ENCODE data around the gene FHIT.

Gene FHIT

GRCh38 chr3:60765776-60766175 is 485.5 kb downstream of the FHIT start:
- no peak for DNase-seq
- no peak overlapping the region for H3K4me3 Mint-ChIP-seq
- no peaks in the 10 kb centered on the region for H3K27me3 Mint-ChIP-seq
- no peaks in the 10 kb centered on the region for H3K36me3 Mint-ChIP-seq (ENCODE audit: low read depth)
- no peaks in the 10 kb centered on the region for H3K4me1 Mint-ChIP-seq (ENCODE audit: low read depth)
- H3K9me3 Mint-ChIP-seq = no peaks in the 10 kb centered on the region
- H3K27ac Mint-ChIP-seq = no peak overlapping the region

- Mint-ChIP-seq H3K9me3 (no peaks in the 10 kb centered on the region), H3K4me1 (ENCODE audit: low read depth) (no peaks in the 10 kb centered on the region), H3K4me3 (no peak overlapping the region), H3K27me3 (no peaks in the 10 kb centered on the region), H3K27ac (no peak overlapping the region), H3K36me3 (ENCODE audit: low read depth) (no peaks in the 10 kb centered on the region)
- no peak for DNase-seq
These were observed 486.4 kb downstream of the FHIT start for GRCh38 chr3:60764870-60765269.

DNA sequence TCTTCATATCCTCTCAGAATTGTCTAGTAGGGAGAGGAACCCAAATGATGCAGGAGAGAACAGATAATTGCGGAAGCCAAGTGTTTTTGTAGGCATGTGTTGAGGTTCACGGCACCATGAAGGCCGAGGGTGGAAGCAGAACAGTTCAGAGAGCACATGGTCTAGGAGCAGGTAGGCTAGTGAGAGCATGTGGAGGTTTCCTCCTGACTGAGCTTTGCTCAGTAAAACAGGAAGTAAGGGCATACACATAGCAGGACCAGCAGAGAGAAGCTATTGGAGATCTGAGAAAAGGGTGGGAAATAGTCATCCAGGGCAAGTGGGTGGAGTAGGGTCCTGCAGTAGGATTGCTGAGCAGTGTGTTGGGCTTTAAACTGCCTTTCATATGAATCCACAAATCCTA is 491.1 kb downstream of the FHIT start:
- no peak for DNase-seq
- Mint-ChIP-seq H3K27ac (no peak overlapping the region), H3K9me3 (no peaks in the 10 kb centered on the region)

DNA sequence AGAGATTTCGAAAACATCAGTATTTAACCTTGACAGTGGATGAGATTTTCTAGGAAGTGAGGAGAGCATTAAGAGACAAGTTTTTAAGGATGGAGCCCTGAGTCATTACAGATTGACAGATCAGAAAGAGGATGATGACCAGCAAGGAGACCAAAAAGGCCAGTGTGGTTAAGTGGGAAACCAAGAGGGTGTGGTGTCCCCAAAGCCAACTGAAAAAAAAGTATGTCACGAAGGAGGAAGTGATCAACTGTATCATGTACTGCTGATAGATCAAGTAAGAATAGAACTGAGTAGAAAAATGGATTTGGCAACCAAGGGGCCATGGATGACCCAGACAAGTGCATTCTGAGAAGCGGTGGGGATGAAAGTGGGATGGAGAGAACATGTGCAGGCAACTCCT is 491.8 kb downstream of the FHIT start:
- no peaks in the 10 kb centered on the region for H3K27me3 Mint-ChIP-seq
- H3K9me3 Mint-ChIP-seq = no peaks in the 10 kb centered on the region
- H3K36me3 Mint-ChIP-seq (ENCODE audit: low read depth) = no peaks in the 10 kb centered on the region
- no peak for DNase-seq
- no peak overlapping the region for H3K27ac Mint-ChIP-seq
- no peaks in the 10 kb centered on the region for H3K4me1 Mint-ChIP-seq (ENCODE audit: low read depth)
- H3K4me3 Mint-ChIP-seq = no peak overlapping the region

More for the DNA sequence above, 491.1 kb downstream of the FHIT start:
- no peak overlapping the region for H3K4me3 Mint-ChIP-seq
- no peaks in the 10 kb centered on the region for H3K36me3 Mint-ChIP-seq (ENCODE audit: low read depth)
- no peaks in the 10 kb centered on the region for H3K4me1 Mint-ChIP-seq (ENCODE audit: low read depth)
- no peaks in the 10 kb centered on the region for H3K27me3 Mint-ChIP-seq

- Mint-ChIP-seq H3K4me3 (no peak overlapping the region), H3K4me1 (ENCODE audit: low read depth) (no peaks in the 10 kb centered on the region), H3K36me3 (ENCODE audit: low read depth) (no peaks in the 10 kb centered on the region), H3K27ac (no peak overlapping the region), H3K9me3 (no peaks in the 10 kb centered on the region), H3K27me3 (no peaks in the 10 kb centered on the region)
- no peak for DNase-seq
These were observed 492.4 kb downstream of the FHIT start for GRCh38 chr3:60758831-60759230.

DNA sequence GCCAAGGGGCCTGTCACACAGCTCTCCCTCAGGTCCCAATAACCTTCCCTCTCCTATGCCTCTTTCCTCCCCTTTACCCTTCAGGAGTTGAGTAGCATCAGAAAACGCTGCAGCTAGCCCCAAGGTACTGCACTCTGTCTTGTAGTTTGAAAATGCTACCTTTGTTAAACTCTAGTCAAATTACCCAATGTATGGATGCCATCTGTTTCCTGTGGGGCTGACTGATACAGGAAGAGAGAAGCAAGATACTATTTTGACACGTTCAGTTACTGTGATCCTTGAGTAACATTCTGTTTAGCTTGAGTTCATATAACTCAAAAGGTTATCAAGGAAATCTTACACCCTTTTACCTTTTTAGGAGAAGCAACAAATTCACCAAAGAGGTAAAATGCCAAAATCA is 493.1 kb downstream of the FHIT start:
- Mint-ChIP-seq H3K4me3 (no peak overlapping the region), H3K27ac (no peak overlapping the region), H3K9me3 (no peaks in the 10 kb centered on the region), H3K27me3 (no peaks in the 10 kb centered on the region), H3K36me3 (ENCODE audit: low read depth) (no peaks in the 10 kb centered on the region), H3K4me1 (ENCODE audit: low read depth) (no peaks in the 10 kb centered on the region)
- no peak for DNase-seq

- no peak overlapping the region for H3K27ac Mint-ChIP-seq
- H3K4me1 Mint-ChIP-seq (ENCODE audit: low read depth) = no peaks in the 10 kb centered on the region
- H3K4me3 Mint-ChIP-seq = no peak overlapping the region
- H3K9me3 Mint-ChIP-seq = no peaks in the 10 kb centered on the region
- H3K27me3 Mint-ChIP-seq = no peaks in the 10 kb centered on the region
- DNase-seq = no peak
- H3K36me3 Mint-ChIP-seq (ENCODE audit: low read depth) = no peaks in the 10 kb centered on the region
These were observed 493.5 kb downstream of the FHIT start for GRCh38 chr3:60757724-60758123.

GRCh38 chr3:60756241-60757030 is 494.8 kb downstream of the FHIT start:
- Mint-ChIP-seq H3K4me1 (ENCODE audit: low read depth) (no peaks in the 10 kb centered on the region), H3K27ac (no peak overlapping the region), H3K27me3 (no peaks in the 10 kb centered on the region), H3K9me3 (no peaks in the 10 kb centered on the region), H3K36me3 (ENCODE audit: low read depth) (no peaks in the 10 kb centered on the region), H3K4me3 (no peak overlapping the region)
- DNase-seq = no peak

- H3K36me3 Mint-ChIP-seq (ENCODE audit: low read depth) = no peaks in the 10 kb centered on the region
- no peak for DNase-seq
- H3K27ac Mint-ChIP-seq = no peak overlapping the region
- H3K9me3 Mint-ChIP-seq = peaks cover 8% of the 10 kb centered on the region
- H3K4me3 Mint-ChIP-seq = no peak overlapping the region
- H3K27me3 Mint-ChIP-seq = no peaks in the 10 kb centered on the region
- H3K4me1 Mint-ChIP-seq (ENCODE audit: low read depth) = no peaks in the 10 kb centered on the region
These were observed 496.2 kb downstream of the FHIT start for GRCh38 chr3:60755094-60755493.

GRCh38 chr3:60754617-60755016 is 496.6 kb downstream of the FHIT start:
- H3K36me3 Mint-ChIP-seq (ENCODE audit: low read depth) = no peaks in the 10 kb centered on the region
- peaks cover 8% of the 10 kb centered on the region for H3K9me3 Mint-ChIP-seq
- H3K4me3 Mint-ChIP-seq = no peak overlapping the region
- no peak overlapping the region for H3K27ac Mint-ChIP-seq
- H3K27me3 Mint-ChIP-seq = no peaks in the 10 kb centered on the region
- H3K4me1 Mint-ChIP-seq (ENCODE audit: low read depth) = no peaks in the 10 kb centered on the region
- DNase-seq = no peak

DNA sequence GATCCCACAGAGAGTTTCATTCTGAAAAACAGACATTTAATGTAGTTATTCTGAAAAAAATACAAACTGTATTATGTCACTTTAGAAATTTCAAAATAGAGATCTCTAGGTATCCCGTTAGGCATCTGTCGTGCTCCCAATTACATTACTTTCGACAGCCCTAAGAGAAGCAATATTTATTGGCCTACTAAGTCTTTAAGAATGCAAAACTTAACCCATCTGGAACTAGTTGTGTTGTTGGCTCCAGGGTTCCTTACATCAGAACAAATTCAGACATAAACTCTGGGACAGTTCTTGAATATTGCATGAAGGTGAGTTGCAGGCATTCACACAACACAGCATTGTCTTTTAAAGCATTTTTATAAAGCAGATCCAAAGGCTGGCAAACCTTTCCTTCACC is 498.4 kb downstream of the FHIT start:
- no peak for DNase-seq
- Mint-ChIP-seq H3K4me1 (ENCODE audit: low read depth) (no peaks in the 10 kb centered on the region), H3K27me3 (no peaks in the 10 kb centered on the region), H3K4me3 (no peak overlapping the region), H3K36me3 (ENCODE audit: low read depth) (no peaks in the 10 kb centered on the region), H3K9me3 (peaks cover 8% of the 10 kb centered on the region), H3K27ac (no peak overlapping the region)

DNA sequence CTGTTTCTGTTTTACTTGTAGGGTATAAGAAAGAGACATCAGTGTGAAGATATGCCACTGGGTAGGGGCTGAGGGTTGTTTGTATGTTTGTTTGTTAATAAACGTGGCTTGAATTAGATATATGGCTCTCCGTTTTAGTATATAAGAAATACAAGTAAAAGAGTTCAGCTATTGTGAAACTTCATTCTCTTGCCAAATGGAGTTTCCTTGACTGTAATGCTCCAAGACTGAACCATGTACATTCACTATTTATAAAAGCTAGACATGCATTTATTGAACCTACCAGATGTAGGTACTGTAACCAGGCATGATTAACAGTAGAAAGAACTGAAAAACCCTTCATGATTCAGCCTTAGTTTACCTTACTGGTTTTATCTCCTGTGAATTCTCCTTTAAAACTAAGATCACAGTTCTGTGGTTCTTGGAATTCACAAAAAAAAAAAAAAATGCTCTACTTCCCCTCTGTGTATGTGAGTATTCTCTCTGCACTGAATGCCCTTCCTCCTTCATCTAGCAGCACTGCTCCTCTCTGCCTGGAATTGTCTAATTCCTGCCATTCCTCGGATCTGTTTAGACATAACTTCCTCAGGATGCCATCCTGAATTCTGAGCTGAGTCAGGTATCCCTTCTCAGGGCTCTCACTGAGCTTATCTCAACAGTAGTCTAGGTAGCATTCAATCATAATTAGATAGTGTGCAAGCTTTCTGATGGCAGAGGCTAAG is 504.4 kb downstream of the FHIT start:
- no peaks in the 10 kb centered on the region for H3K27me3 Mint-ChIP-seq
- no peak overlapping the region for H3K4me3 Mint-ChIP-seq
- no peaks in the 10 kb centered on the region for H3K4me1 Mint-ChIP-seq (ENCODE audit: low read depth)
- H3K27ac Mint-ChIP-seq = no peak overlapping the region
- no peak for DNase-seq
- no peaks in the 10 kb centered on the region for H3K36me3 Mint-ChIP-seq (ENCODE audit: low read depth)
- peaks cover 8% of the 10 kb centered on the region for H3K9me3 Mint-ChIP-seq

GRCh38 chr3:60746043-60746638 is 505.1 kb downstream of the FHIT start:
- no peak overlapping the region for H3K27ac Mint-ChIP-seq
- no peak for DNase-seq
- H3K4me3 Mint-ChIP-seq = no peak overlapping the region
- H3K9me3 Mint-ChIP-seq = peaks cover 8% of the 10 kb centered on the region
- no peaks in the 10 kb centered on the region for H3K27me3 Mint-ChIP-seq
- H3K36me3 Mint-ChIP-seq (ENCODE audit: low read depth) = no peaks in the 10 kb centered on the region
- no peaks in the 10 kb centered on the region for H3K4me1 Mint-ChIP-seq (ENCODE audit: low read depth)

DNA sequence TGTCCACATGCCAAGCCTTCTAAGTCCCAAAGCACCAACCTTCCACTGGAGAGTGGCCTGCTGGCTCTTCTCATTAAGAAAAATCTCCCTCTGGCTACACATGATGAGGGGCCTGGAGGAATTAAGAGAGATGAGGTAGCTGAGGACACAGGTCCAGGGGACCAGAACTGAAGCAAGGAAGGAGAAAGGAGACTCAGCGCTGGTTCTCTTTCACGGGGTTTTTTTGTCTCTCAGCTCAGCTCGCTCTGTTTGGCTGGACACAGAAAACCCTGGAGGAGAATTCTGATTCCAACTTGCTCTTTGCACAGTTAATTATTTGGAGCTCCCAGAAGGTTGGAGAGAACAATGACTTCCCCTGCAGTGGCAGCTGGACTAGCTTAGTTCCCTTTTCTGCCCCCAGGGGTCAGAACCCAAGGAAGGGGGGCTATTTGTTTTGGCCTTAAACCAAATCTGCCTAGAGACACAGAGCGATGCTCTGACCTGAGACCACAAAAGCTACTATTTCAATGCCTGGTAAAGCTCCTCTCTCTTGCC is 507.6 kb downstream of the FHIT start:
- Mint-ChIP-seq H3K4me1 (ENCODE audit: low read depth) (no peaks in the 10 kb centered on the region), H3K27me3 (no peaks in the 10 kb centered on the region)

DNA sequence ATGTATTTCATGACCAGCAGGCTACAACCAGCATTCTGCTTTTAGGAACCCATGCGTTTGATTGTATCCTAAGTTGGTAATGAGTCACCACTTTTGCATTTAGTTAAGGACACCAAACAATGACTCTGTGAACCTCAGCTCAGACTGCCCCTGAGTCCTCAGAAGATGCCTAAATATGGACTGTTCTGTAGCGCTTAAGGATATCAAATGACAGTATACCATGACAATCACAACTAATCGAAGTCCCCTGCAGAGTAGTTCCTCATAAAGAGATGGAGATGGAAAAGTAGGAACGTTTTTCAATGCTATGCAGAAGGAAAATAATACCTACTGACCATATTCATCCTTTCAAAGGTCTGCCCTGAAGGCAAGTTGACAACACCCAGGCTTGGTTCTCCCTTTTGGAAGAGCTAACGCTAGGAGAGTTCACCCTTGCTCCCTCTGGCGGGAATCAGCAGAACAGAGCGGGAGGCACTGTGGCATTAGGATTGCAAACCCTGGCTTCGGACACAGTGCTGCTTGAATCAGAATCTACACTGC is 508.6 kb downstream of the FHIT start:
- no peaks in the 10 kb centered on the region for H3K4me1 Mint-ChIP-seq (ENCODE audit: low read depth)
- peaks cover 3% of the 10 kb centered on the region for H3K9me3 Mint-ChIP-seq
- no peak overlapping the region for H3K4me3 Mint-ChIP-seq
- H3K36me3 Mint-ChIP-seq (ENCODE audit: low read depth) = no peaks in the 10 kb centered on the region
- DNase-seq = no peak
- H3K27ac Mint-ChIP-seq = no peak overlapping the region
- no peaks in the 10 kb centered on the region for H3K27me3 Mint-ChIP-seq

More for the DNA sequence above, 507.6 kb downstream of the FHIT start:
- H3K9me3 Mint-ChIP-seq = no peaks in the 10 kb centered on the region
- no peak for DNase-seq
- H3K36me3 Mint-ChIP-seq (ENCODE audit: low read depth) = no peaks in the 10 kb centered on the region
- H3K27ac Mint-ChIP-seq = no peak overlapping the region
- no peak overlapping the region for H3K4me3 Mint-ChIP-seq

All from activated T-cell treated with anti-CD3 and anti-CD28 coated beads, Interleukin-2, amount 50 U/mL, for 24 hours (primary cell).